ENCODE data around the gene IL32.
"Not testable (repeated sequence)": the region's sequence is repeated elsewhere in the genome, so short reads cannot be mapped to it uniquely, and the experiment has no call there.

The IL32 gene

DNA sequence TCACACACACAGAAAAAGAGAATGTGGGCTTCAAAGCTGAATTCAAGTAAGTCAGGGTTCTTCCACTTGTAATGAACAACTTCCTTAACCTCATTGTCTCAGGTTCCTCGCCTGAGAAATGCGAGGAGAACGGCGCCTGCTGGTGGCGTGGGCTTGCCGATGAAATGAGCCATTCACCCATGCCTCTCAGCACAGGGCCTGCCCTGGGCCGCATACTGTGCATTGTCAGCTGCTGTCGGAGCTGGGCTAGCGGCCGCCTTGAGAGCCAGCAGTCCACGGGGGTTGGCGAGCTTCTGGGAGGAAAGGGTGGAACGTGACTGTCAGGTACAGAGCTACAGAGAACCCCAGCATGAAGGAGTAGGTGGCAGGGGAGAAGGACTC is 12.1 kb upstream of the IL32 start:
- not testable (repeated sequence) for DNase-seq

DNA sequence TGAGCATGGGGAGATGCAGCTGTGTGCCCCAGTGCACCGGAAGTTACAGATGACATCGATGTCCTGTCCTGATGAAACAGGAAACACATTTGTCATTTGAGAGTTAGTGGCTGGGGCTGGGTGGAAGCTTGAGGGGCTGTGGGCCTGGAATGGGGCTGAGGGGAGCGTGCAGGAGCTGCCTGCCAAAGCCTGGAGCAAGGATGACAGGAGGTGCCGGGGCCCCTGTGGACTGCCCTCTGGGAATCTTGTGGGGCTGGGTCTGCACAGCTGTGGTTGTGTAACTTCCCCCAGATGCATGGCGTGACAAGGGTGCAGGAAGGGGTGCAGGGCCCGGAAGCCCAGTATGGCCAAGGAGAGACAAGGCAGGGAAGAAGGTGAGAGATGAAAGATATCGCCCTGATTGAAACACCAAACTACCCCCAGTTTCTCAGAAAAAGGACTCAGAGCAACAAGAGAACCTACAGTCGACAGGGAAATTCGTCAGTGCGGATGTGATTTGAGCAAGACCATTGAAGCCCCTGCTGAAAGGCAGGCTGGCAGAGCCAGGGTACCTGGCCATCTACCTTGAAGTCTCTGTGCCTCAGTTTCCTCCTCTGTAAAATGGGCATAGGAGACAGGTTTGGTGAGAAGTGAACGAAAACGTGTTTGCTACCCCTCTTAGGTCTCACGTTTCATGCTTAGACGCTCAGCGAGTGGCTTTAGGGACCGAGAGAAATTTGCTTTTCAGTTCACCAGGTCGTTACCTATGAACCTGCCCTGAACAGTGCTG is 10.3 kb upstream of the IL32 start:
- DNase-seq, result no peak

- not testable (repeated sequence) for DNase-seq
Observed at GRCh38 chr16:3055734-3056115, 9.7 kb upstream of the IL32 start.

DNA sequence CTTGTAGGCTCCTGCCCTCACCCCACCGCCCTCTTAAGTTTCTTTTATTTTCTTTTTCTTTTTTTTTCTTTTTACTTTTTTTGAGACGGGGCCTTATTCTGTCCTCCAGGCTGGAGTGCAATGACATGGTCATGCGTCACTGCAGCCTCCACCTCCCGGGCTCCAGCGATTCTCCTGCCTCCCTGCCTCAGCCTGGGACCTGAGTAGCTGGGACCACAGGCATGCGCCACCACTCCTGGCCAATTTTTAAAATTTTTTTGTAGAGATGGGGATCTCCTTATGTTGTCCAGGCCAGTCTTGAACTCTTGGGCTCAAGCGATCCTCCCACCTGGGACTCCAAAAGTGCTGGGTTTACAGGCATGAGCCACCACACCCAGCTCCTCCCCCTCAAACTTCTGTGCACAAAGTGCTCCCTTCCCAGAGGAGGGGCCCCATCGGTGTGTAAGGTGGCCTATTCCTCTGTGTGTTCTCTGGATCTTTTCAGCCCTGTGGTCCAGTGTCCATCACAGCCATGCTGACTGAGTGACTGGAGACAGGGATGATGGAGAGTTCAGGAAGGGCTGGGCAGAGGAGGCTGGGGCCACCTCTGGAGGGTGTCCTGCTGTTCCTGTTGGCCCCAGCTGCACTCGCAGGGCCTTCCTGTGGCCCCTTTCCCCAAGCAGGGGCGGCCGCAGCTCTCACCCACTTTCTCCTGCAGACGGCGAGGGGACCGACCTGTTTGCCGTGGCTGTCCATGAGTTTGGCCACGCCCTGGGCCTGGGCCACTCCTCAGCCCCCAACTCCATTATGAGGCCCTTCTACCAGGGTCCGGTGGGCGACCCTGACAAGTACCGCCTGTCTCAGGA is 8.9 kb upstream of the IL32 start:
- DNase-seq, result no peak

- DNase-seq, result no peak
Observed at GRCh38 chr16:3057181-3058138, 8.0 kb upstream of the IL32 start.

GRCh38 chr16:3058139-3059030 is 7.1 kb upstream of the IL32 start:
- DNase-seq, result peak; percentile 75

GRCh38 chr16:3059041-3059722 is 6.3 kb upstream of the IL32 start:
- DNase-seq, result peak; percentile 98

DNA sequence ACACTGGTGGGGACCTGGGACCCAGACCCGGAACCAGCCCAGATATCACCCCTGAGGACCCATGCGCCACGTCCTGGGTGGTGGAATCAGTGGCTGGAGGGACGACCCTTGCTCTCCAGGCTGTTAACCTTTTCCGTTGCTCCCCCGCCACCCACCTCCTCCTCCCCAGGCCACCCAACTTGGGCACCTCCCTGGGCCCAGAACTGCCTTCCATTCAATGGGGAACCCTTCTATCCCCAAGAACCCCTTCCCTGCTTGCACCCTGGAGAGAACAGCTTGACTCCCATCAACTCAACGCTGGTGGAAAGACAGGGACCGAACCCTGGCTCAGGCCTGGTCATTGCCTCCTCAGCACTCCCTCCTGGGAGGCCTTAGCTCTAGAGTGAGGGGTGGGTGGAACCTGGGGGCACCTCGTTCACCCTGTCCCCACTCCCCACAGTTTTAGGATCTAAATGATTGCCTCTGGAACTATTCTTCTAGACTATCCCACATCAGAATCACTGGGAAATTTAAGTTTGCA is 5.7 kb upstream of the IL32 start:
- DNase-seq, result no peak

DNA sequence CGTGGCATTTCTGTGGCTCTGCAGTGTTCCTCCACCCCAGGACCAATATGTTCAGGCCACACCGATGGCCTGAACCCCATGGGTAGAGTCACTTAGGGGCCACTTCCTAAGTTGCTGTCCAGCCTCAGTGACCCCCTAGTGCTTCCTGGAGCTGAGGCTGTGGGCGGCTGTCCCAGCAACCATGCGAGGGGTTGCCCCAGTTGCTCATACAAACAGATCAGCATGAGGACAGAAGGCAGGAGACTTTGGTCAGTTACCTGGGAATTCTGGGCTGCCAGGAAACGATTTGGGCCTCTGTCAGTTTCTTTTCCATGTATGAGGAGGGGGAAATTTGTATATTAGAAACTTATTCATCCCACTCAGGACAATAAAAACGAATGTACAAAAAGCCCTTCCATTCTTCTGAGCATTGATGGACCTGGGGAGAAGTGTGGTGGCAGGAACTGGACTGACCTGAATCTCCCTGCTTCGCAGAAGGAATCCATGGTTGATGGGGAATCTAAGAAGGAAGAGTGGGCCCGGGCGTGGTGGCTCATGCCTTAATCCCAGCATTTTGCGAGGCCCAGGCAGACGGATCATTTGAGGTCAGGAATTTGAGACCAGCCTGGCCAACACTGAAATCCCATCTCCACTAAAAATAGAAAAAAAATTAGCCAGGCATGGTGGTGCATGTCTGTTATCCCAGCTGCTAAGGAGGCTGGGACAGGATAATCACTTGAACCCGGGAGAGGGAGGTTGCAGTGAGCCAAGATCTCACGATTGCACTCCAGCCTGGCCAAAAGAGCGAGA is 4.9 kb upstream of the IL32 start:
- no peak for DNase-seq

DNA sequence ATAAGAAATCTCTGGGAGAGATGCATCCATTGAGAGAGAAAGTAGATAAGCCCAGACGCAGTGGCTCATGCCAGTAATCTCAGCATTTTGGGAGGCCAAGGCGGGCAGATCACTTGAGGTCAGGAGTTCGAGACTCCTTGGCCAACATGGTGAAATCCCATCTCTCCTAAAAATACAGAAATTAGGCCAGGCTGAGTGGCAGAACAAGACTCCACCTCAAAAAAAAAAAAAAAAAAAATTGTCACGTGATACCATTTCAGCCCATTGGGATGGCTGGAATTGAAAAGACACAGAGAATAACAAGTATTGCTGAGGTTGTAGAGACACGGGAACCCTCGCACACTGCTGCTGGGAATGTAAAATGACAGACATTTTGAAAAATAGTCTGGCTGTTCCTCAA is 2.9 kb upstream of the IL32 start:
- no peak for DNase-seq

- no peak for DNase-seq
Observed at GRCh38 chr16:3063625-3064386, 1.6 kb upstream of the IL32 start.

DNA sequence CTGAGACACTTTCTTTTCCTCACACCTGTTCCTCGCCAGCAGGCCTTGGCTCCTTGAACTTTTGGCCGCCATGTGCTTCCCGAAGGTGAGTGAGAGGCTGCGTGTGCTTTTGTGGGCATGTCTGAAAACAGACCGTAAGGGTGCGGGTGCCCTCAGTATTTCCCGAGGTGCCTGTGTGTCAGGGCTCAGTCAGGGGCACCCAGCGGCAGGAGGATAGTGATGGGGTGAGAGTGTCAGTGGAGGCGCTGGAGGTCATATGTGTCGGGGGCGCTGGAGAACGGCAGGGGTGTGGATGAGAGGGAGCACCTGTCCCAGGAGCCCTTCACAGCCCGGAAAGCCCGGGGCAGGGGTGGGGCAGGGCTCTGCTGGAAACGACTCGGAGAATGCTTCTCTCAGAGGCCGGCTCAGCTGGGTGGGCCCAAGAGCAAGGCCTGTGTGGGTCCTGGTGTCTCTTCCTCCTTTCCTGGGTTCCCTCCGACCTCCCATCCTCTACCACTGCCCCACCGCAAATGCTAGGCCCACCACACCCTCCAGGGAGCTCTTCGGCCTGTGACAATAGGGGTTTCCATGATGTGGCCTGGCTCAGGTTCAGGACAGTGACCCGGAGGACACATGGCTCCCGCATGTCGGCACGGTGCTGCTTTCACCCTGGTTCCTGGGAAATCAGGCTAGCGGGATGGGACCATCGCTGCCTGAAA is 451 bp downstream of the IL32 start:
- DNase-seq, result no peak

- DNase-seq, result no peak
Observed at GRCh38 chr16:3066440-3066748, 954 bp downstream of the IL32 start.

GRCh38 chr16:3068487-3068886 is 3.0 kb downstream of the IL32 start:
- DNase-seq, result no peak

DNA sequence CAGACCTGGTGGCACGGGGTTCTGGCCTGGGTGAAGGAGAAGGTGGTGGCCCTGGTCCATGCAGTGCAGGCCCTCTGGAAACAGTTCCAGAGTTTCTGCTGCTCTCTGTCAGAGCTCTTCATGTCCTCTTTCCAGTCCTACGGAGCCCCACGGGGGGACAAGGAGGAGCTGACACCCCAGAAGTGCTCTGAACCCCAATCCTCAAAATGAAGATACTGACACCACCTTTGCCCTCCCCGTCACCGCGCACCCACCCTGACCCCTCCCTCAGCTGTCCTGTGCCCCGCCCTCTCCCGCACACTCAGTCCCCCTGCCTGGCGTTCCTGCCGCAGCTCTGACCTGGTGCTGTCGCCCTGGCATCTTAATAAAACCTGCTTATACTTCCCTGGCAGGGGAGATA is 3.7 kb downstream of the IL32 start:
- not testable (repeated sequence) for DNase-seq

DNA sequence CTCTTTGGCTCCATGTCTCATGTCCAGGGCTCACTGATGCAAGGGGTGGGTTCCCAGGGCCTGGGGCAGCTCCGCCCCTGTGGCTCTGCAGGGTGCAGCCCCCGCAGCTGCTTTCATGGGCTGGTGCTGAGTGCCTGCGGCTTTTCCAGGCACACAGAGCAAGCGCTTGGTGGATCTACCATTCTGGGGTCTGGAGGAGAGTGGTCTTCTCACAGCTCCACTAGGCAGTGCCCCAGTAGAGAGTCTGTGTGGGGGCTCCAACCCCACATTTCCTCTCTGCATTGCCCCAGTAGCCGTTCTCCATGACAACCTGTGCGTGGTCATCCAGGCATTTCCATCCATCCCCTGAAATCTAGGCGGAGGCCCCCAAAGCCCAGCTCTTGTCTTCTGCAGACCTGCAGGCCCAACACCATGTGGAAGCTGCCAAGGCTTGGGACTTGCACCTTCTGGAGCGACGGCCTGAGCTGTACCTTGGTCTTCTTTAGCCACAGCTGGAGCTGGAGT is 5.2 kb downstream of the IL32 start:
- no peak for DNase-seq

GRCh38 chr16:3071655-3072054 is 6.2 kb downstream of the IL32 start:
- DNase-seq, result no peak

GRCh38 chr16:3072148-3072547 is 6.7 kb downstream of the IL32 start:
- DNase-seq, result not testable (repeated sequence)
